NCI-H2107 treated with DMSO at 0.1 percent for 48 hours (cell line): ENCODE data around the gene PRIMA1.
A peak's percentile ranks its signal among the peaks of the same experiment; 100 is the strongest.

ENCODE experiments used
- DNase-seq: peaks from one replicate; lab custom pipeline; 2025; ENCODE audit not compliant: unreplicated experiment; lab: John Stamatoyannopoulos, UW

The PRIMA1 gene

DNA sequence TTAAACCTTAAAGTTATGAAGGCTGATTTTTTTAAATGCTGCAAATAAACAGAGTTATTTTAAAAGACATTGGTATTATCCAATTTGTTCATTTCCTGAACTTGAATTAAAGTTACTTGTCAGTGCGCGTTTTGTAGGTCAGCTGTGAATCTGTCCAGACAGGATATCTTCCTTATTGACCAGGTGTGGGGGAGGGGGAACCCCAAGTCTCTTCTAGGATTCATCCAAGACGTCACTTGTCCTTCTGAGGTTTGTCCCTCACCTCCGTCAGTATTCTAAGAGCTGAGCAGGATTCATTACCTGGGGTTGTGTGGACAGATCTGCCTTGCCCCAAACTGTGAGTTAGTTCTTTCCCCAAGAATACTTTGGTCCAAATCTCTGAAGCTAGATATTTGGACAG is 8.8 kb upstream of the PRIMA1 start:
- DNase-seq, result no peak

DNA sequence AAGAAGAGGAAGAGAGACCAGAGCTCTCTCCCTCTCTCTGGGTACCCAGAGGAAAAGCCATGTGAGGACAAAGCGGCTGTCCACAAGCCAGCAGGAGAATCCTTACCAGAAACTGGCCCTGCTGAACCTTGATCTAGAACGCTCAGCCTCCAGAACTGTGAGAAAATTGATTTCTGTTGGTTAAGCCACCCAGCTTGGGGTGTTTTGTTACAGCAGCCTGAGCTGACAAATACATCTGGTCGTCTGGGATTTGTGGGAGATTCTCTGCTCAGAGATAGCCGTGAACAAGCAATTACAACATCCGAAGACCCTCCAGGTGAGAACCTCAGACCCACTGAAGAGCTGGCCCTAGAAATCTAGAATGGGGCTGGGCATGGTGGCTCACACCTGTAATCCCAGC is 6.5 kb upstream of the PRIMA1 start:
- DNase-seq, result no peak

DNA sequence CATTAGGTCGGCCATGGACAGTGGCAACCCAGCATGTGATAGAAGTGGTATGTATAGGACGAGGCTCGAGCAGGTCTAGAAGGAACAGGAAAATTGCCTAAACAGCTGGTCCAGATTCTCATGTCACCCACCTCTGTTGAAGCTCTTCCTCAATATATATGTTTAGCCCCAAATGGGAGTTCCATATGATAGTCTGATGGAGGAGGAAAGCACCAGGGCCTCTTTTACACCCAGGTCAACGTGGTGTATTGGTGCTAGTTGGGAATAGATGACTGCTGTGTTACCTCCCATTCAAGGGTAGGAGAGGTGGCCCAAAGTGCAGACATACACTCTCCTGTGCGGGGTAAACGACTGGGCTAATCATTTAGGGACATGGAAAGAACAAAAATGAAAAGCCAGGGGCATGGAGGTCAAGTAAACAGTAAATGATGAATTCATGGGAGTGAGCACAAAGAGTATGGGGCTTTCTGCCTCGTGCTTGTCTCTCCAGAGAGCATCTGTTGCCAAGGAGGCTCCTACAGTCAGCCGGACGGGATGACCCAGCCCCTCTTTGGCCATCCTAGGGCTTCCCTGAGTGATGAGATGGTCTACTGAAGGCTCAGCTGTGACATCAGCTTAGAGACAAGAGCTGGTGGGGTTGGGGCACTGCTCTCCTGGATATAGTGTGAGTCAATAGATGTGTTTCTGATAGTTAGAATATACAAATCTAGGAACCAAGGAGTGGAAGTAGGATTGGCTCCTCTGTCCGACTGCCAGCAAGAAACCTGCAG is 5.5 kb upstream of the PRIMA1 start:
- DNase-seq, result no peak

DNA sequence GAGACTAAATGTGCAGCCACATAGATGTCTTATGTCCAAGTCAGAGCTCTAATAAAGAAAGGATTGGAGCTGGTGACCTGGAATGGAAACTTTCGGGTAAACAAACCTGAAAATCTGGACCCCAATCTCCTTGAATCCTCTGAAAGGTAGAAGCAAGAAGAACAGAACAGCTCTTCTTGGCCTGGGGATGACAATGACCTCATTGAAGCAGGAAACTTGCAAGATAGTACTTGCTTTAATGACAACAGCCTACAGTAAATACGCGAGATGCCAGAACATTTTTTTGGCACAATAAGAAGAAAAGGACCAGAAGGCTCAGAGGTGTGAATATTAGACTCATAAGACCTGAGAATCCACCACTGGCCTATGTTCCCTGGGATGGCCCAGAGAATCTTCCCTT is 4.1 kb upstream of the PRIMA1 start:
- no peak for DNase-seq

DNA sequence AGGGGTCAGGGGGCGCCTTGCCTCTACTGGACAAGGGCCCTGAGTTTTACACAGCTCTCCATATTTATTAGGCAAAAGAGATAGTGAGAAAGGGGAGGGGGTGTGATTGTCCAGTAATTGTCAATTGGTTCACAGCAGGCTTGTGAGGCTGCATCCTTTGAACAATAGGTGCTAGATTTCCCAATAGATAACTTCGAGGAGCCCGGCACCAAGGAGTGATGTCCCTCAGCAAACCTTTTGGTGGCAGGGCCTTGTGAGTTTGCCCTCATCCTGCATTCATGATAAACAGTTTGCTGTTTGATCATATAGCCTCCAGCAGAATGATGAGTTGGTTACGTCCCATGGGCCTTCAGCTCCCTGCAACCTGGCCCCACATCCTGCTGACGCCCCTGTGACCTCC is 2.7 kb upstream of the PRIMA1 start:
- DNase-seq, result no peak

DNA sequence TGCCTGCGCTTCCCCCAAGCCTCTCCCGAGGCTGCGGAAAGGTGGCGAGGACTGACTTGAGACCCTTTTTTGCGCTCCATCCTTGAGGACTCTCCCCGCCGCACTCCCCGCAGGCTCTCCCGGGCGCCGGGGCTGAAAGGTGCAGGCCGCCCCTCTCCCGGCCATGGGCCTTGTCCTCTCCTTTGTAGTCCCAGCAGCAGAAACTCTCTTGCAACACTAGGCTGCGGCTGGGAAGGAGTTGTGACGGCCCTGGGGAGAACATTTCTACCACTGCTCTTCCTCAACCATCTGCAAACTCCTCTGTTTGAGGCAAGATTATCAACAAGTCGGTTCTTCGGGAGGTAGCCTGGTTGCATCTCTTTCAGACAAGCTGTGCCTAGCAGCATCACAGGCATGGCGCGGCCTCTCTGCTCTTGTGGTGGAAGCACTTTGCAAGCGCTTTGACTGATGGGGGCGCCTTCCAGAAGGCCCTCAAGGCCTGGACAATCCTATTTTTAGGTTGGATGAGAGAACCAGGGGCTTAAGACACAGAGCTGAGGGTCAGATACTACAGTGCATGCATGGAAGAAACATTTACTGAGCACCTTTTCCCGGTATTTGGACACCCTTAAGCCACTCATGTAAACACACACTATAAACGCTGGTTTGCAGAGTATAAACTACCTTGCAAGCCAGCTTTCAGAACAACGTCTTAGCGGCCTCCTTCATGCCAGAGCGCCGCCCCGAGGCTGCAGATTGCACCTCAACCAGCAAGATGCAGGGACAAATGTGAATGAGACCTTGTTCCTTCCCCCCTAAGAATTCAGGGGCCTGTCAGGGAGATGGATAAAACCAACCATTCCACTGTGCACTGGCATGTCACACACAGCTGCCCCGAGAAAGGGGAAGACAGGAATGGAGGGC is 1.2 kb upstream of the PRIMA1 start:
- DNase-seq, result no peak

DNA sequence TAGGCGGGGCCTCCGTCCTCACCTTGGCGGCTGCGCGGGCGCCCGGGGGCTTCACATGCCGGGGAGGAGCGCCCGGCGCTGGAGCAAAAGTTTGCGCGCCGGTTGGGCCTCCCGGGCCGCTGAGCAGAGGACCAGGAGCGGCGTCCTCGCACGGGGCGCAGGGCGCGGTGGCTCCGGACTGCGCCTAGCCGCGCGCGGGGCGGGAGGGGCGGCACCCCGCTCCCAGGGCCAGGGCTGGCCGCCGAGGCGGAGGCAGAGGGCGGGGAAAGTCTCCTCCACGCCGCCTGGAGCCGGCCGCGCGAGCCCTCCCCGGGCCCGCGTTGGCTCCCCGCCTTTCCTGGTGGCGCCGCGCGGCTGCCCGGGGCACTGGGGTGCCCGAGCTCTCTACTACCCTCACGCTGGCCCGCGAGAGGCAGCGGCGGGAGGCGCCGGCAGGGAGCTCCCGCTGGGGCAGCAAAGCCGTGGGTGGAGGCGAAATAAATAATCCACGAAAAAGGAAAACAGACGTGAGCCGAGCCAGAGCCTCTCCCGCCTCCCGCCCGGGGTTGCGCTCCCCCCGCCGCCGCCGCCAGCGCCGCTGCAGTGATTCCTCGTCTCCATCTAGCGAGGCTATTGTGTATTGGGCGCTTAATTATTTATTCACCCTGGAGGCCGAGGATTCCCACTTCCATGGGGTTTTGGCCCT is 400 bp upstream of the PRIMA1 start:
- peak; percentile 15 for DNase-seq

DNA sequence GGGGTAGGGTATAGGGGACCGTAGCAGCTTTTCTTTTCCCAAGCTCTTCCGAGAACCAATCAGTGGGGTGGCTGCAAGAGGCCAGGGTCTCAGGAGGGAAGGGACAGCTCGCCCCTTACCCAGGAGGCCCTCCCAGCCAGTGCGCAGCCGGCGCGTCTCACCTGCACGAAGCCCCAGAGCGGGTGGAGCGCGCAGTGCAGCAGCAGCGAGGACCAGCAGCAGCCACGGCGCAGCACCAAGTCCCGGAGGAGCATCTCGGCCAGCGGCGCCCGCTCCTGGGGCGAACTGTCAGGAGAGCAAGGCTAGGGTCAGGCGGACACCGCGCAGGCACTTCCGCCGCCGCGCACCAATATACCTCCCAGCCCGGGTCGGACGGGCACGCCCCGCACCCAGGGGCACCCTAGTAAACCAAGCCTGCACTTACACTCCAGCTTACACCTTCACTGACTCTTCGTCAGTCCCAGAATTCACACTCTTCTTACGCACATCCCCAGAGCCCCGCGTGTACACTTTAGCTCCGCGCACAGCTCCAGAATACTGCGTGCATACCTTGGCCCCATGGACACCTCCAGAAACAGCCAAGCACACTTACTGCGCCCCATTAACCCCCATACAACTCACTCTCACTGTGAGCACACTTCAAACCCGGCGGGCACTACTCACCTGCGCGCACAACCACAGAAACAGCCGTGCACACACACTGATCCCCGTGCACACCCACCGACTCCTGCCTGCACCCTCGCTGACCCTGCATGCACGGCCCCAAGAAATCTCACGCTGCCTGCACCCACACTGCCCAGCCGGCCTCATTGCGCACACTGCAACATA is 606 bp downstream of the PRIMA1 start:
- no peak for DNase-seq

DNA sequence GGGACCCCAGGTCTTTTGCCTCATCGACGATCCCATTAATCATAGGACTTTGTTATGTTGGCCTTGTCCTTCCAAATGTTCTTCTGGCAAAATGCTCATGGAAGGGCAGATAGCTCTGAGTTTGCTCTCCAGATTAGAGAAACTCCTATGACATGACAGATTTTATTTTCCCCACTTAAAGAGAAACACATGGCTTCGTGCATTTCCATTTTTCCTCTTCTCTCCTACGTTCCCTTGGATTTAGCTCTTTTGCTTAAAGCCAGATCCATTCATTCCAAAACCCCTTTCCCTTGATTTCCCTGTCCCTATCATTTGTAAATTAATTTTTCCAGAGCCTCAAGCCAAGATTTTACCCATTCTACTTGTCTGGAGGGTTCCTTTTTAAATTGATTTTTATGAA is 2.9 kb downstream of the PRIMA1 start:
- no peak for DNase-seq

DNA sequence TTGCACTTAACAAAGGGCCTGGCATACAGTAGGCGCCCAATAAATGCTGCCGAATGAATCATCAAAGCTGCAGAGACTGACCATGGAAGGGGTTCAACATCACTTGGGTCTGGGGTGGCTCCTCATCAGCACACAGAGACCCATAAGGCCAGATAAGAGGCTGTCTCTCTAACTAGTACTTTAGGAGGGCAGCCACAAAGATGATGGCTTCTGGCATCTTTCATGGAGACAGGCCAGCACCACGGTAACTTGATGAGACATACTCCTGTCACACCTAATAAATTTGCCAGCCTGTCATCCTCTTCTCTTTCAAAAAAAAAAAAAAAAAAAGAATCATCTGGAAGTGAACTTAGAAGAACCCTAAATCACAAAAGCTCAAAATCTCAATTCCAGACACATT is 3.4 kb downstream of the PRIMA1 start:
- no peak for DNase-seq

DNA sequence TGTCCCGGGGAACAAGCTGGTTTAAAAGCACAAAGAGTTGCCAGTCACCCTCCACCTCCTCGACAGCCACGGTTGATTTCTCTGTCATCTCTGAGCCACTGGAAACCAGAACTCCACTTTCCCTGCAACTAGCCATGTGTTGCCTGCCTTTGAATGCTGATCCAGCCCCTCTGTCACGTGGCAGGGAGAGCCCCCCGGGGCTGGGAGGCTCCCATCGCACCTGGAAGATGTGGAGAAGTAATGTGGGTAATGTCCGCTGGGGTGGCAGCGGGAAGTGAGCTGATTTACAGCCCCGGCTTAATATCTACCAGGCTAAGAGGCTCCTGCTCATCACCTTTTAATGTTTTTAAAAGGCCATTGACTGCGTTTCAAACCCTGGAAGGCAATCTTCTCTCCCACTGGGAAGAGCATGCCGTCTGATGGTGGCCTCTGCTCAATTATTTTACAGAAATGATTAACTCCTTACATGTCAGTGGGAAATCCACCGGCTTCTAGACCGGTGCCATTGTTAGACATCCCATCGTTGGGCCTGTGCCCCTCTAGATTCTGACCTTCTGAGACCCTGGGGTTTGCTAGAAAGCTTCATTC is 7.4 kb downstream of the PRIMA1 start:
- no peak for DNase-seq

DNA sequence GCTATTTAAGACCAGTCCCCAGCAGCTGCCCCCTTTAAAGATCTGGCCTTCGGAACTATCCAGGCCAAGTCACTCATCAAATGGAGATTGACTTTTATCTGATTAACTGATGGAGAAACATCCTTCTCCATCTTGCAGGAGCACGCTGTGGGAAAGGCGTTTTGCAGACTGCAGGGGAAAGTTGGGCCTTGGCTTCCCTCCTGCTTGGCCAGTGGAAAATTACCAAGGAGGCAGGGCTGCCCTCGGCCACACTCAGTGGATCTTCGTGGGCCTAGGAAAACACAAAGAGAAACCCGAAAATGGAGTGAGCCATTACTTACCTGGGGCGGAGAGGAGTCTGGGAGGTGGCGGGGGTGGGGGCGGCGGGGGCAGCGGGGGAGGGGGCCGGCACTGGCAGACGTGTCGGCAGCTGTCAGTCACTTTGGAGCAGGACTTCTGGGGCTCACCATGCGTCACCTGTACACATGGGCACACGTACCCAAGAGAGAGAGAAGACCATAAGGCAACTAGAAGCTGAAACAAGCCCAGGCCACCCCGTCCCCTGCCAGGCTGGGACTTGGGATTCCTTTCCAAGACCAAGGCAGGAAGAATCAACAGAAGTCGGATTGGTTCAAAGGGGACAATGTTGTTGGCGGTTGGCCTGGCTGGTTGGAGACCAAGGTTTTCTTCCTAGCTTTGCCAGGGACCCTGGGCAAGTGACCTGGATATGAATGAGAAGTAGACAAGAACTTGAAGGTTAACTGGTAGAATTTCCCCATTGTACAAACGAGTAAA is 9.2 kb downstream of the PRIMA1 start:
- no peak for DNase-seq

DNA sequence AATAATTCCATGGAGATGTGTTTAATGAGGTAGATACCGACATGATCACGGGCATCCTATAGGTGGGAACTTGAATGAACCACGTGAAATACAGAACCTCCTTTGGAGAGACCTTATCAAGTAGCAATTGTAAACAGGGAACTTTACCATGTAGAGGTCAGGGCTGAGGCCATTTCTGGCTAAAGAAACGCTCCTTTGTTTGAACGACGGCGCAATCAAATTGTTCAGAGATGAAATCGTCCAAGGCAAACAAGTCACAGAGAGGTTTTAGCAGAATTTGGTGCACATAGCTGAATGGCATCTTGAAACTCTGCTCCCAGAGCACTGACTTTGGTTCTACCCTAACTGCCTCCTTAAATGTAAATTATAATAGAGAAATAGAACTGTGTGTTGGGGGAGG is 9.8 kb downstream of the PRIMA1 start:
- DNase-seq, result no peak

DNA sequence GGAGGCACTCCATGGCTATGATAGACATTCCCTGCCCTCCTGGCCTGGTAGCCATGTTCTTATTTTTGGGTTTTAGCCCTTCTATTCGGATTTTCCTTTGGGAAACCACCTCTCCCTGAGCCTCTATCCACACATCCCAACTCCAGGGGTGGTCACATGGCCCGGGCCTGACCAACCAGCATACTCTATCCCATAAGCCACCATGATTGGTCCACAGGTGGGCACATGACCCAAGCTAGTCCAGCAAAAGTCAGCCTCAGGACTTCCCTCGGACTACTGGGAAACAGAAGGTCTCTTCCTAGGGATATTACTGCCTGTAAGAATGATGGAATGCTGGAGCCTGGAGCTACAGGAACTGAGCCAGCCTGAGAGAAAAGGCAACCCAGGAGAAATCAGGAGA is 12.5 kb downstream of the PRIMA1 start:
- no peak for DNase-seq

DNA sequence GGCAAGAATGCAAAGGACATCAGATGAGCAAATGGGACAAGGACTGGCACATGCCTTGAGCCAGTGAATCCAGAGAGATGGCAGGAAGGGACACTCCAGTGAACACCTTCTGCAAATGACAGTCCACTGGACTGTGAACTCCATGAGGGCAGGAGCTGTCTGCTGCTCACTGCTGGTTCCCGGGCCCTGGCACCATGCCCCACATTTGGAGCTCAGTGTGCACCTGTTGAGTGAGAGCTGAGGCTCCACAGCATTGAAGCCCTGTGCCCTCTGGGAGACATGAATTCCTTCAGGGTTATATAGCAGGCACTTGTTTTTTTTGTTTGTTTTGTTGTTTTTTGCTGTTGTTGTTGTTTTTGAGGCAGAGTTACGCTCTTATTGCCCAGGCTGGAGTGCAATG is 13.1 kb downstream of the PRIMA1 start:
- no peak for DNase-seq

DNA sequence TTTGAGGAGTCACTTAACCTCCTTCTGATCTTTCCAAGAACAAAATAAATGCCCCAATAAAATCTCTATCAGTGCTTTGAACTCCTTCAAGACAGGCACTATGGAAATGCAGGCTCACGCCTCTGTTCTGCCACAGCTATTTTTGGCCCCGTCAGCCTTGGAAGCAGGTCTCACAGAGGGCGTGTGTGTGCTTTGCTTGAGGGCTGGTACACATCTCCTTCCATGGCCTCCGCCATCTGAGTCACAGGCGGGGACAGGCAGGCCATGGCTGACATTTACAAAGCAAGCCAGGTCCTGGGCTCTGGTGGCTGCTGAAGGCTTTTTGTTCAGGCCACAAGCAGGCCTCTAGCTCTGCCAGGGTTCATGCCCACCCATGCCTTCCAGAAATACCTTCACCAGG is 16.0 kb downstream of the PRIMA1 start:
- DNase-seq, result no peak

DNA sequence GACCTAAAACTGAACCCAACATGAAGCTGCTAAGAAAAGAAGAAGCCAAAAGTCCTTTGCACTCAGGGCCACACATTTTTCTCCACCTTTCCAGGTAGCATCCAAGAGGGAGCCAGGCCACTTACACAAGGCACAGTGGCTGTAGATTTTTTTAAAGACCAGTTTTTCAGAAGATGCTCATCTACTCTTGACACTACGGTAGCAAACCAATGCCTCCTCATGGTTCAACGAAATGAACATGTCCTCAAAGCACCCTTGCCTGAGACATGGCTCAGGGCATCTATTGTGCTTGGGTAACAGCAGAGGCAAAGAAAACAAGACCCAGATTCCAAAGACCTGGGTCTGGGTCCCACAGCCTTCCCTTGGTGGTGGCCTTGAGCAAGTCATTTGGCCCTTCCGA is 22.3 kb downstream of the PRIMA1 start:
- DNase-seq, result no peak

DNA sequence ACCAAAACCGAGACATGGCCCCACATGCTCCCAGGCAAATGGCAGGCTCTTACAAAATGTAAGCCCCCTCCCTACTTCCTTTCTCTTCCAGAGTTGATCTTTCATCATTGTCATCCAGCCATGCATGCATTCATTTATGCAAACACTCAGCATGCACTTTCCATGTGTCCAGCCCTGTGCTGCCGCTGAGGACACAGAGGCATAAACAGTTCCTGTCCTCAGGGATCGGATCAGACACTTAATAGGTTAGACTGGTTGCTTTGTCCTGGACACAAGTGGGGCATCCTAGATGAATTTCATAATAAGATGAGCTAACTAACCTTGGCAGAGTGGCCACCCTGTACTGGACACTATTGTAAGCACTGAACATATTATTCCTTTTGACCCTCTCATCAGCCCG is 23.1 kb downstream of the PRIMA1 start:
- no peak for DNase-seq

DNA sequence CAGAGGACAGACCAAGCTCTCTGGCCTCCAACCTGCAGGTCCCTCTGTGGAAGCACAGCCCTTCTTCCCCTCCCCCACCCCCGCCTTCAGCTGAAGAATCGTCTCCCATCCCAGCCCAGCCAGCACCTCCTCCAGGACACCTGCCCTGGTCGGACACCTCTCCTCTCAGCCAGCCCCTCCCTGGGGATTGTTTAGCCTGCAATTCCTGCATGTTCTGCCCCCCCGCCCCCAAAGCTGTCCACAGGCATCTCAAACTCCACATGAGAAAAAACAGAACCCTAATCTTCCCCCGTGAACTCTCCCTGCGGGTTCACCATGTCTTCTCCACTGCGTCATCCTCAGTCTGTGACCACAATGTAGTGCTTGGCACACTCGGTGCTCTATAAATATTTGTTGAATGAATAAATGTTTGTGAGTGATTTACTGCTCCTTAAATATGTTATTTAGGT is 24.1 kb downstream of the PRIMA1 start:
- no peak for DNase-seq
